Fibroblast of the conjunctiva (primary cell): ENCODE data around the gene IDS.

Source experiments
- DNase-seq: peaks from one replicate; pipeline ENCODE4 v3.0.0-alpha.2; 2010; ENCODE audit warnings: low read depth

The IDS gene

GRCh38 chrX:149456476-149457245, 48.4 kb downstream of the IDS start:
- DNase-seq = no peak

GRCh38 chrX:149455934-149456333, 49.2 kb downstream of the IDS start:
- DNase-seq = no peak

GRCh38 chrX:149453906-149454822, 50.9 kb downstream of the IDS start:
- no peak for DNase-seq

- DNase-seq = no peak
Observed at GRCh38 chrX:149453030-149453429, 52.1 kb downstream of the IDS start.

GRCh38 chrX:149433451-149433850, 71.7 kb downstream of the IDS start:
- DNase-seq = no peak

GRCh38 chrX:149433051-149433450, 72.1 kb downstream of the IDS start:
- no peak for DNase-seq
